HG03095 (cell line): ENCODE results near the gene PLAAT5.

Experiments
- ATAC-seq: cut with Tn5 transposase; IDR thresholded peaks from one replicate; pipeline ENCODE4 v1.9.1; 2021; ENCODE audit warnings: moderate library complexity; ENCODE audit not compliant: unreplicated experiment

PLAAT5 gene

DNA sequence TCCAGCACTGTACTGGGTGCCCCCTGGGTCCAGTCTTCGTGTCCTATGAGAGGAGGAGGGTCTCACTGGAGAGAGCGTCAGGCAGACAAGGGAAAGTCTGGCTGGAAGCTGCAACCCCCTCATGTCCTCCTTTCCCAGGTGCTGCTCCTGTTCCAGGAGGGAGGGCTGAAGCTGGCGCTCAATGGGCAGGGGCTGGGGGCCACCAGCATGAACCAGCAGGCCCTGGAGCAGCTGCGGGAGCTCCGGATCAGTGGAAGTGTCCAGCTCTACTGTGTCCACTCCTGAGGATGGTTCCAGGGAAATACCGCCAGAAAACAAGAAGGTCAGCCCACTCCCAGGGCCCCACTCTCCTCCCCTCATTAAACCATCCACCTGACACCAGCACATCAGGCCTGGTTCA, 25.1 kb upstream of the PLAAT5 start:
- ATAC-seq: no peak

DNA sequence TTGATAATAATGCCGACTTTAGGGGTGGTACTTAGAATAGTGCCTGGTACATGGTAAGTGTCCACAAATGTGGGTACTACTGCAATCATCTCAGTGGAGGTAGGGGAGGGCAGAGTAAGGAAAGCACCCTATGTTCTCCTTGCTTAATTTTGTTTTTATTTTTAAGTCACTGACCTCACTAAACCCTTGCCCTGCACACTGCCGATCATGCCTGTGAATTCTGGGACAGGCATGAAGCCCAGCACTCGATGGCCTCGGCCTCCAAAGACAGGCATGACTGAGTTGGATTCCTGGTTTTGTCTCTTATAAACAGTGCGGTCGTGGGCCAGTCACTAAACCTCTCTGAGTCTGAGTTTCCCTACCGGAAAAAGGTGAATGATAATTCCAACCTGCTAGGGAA, 21.8 kb upstream of the PLAAT5 start:
- ATAC-seq: no peak

DNA sequence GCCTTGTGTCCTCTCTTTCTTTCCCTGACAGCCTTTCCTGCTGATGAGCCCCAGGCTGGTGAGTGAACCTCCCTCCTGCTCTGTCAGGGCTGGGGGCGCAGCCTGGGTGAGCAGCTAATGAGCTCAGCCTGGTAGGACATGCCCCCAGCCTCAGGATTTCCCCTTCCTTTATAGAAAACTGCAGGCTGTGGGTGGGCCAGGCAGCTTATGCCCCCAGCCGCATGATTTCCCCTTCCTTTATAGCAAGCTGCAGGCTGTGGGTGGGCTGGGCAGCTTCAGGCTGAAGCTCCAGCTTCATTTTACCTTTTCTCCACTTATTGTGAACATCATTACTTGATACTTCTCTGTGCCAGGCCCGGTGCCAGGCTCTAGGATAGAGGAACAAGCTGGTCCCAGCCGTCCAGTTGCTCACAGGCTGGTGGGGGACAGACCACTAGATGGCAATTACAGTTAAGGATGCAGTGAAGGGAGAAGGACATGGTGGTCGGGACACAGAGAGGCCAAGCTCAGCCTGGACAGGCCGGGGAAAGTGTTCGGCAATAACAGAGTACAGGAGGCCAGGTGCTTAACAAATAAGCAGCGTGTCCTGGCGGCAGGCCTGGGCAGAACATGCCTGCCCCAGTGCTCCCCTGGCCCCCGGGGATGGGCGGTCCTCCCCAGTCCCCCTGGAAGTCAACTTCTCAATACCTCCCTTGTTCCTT, 20.2 kb upstream of the PLAAT5 start:
- no peak for ATAC-seq

DNA sequence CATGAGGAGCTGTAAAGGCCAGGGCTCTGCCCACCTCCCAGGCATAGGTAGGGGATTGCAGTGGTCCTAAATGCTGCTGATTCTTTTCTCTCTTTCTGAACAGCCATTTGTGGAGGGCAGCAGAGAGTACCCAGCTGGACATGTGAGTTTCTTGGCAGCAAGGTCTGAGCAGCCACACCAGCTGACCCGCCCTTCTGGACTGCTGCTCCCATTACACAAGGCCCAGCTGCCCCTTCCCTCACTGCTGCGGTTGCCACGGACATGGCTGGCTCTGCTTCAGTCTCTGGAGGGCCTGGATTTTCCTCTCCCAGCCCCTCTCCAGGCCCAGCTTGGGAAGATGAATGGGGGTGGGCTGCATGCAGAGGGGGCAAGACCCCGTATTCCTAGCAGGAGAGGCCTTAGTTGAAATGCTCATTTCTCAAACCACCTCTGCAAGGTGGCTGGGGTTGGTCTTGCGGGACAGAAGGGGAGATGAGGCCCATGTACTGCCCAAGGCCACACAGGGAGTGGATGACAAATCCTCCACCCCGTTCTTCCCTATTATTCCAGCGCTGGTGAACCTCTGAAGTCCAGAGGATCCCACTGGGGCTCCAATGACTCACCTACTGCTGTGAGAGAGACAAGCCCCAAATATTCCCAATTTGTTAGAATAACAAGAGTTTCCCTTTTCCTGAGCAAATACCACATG, 19.5 kb upstream of the PLAAT5 start:
- no peak for ATAC-seq

DNA sequence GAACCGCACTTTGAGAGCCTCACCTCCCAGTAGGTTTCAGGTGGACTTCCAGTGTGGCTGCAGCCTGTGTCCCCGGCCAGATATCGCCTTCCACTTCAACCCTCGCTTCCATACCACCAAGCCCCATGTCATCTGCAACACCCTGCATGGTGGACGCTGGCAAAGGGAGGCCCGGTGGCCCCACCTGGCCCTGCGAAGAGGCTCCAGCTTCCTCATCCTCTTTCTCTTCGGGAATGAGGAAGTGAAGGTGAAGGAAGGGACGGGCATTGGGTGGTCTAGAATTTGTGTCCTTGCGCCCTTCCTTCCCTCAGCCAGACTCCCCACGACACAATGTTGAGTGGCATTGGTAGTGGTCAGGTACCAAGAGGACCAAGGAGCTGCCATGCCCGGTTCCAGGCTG, 17.8 kb upstream of the PLAAT5 start:
- ATAC-seq: no peak

DNA sequence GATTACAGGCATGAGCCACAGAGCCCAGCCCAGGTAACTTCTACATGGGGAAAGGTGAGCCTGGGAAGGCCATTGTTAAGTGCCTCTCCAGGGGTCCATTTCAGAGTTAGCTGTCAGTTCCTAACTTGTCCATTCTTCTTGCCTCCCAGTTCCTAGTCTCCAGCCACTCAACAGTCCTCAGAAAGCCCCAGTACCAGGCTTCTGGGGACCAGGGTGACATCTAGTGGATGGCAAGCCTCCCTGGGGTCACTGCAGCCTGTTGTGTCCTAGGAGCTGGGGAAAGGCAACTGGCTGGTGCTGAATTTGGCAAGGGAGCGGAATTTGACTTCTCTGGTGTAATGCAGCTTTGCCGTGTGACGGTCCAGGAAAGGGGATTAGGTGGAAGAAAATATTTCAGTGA, 17.0 kb upstream of the PLAAT5 start:
- no peak for ATAC-seq

DNA sequence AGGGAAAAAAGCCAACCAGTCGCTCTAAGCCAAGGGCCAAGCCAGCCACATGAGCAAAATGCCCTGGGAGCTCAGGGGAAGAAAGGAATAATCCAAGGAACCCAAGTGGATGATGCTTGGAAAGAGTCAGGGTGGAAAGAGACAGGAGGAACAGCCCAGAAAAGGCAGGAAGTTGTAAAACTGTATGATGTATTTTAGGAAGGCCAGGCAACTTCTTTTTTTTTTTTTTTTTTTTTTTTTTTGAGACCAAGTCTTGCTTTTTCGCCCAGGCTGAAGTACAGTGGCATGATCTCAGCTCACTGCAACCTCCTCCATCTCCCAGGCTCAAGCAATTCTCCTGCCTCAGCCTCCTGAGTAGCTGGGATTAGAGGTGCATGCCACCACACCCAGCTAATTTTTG, 16.5 kb upstream of the PLAAT5 start:
- no peak for ATAC-seq

DNA sequence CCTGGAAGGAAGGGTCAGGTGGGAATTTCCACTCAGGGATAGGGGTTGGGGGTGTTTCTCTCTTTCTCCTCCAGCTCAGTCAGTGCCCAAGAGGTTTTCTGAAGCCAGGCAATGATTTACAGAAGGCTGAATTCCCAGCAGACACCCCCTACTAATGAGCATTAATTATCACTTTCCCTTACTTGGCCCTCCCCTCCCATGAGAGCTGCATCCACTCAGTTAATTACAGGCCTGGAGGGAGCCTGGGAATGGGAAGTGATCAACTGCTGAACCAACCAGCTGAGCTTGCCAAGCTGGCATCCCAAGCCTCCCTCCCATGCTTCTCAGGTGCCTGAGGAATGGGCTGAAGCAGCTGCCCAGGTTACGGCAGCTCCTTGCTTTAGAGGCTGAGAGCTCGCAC, 15.9 kb upstream of the PLAAT5 start:
- no peak for ATAC-seq

DNA sequence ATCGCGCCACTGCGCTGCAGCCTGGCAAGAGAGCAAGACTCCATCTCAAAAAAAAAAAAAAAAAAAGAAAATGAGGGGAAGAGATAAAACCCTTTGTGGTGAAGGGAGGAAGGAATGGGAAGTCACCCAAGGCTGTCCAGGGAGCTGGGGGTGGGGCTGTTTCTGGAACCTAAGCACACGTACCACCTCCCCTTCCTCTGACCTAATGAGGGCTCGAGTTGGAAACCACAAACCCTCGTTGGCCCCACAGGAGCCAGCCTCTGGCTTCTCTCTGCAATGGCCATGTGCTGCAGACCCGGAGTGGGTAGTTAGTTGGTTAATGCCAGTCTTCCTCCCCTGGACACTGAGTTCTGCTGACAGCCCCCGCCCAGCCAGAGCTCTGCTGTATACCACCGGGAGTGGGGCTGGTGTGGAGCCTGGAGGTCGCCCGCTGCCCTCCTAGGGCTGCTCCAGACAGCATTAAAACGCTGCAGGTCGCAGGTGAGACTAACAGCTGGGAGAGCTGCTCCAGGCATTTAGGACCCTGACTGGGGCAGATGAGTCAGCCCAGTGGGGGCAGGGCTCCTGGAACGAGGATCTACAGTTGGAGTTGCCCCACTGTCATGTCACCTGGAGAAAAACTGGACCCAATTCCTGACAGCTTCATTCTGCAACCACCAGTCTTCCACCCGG, 15.0 kb upstream of the PLAAT5 start, which contains the start of gene LGALS12:
Gene LGALS12 (plus strand): TSS at position 228 of the 672 bp plus-strand sequence. CDS start 375 bp downstream, at position 603.
- no peak for ATAC-seq

DNA sequence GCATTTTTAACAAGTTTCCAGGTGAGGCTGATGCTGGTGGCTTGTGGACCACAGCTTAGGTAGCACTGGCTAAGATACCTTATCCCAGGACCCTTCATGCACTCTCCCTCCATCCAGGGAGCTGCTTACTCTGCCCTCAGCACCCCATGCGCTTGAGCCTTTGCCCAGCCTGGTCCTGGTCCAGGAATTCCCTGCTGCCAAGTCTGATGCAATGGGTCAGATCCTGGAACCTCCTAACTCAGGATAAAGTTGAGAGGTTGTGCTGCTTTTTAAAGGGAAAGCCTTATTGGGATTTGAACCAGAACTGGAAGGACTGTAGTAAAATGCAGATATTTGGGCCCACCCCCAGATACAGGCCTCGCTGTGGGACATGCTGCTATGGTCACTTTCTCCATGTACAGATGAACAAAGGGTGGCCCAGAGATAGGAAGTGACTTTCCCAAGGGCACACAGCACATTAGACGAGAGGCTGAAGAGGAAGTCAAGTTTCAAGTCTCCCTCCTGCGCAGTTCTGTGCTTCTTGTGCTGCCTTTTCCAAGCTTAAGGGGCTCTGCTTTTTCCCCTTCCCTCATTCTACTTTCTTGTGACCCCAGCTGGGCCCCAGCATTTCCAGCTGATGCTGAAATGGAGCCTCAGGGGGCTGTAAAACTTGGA, 14.1 kb upstream of the PLAAT5 start:
- ATAC-seq: no peak

DNA sequence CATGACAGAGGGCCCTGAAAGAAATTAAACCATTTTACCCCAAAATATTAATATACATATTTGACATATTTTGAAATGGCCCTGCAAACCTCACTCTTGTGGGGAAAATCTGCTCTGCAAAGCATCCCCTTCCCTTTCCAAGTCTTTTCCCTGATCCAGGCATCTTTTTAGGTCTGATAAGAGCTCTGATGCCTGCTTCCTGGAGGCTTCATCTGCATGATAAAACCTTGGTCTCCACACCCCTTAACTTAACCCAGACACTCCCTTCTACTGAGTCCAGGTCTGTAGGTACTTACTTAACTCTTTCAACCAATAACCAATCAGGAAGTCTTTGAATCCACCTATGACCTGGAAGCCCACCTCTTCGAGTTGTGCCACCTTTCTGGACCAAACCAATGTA, 13.1 kb upstream of the PLAAT5 start:
- ATAC-seq: no peak

DNA sequence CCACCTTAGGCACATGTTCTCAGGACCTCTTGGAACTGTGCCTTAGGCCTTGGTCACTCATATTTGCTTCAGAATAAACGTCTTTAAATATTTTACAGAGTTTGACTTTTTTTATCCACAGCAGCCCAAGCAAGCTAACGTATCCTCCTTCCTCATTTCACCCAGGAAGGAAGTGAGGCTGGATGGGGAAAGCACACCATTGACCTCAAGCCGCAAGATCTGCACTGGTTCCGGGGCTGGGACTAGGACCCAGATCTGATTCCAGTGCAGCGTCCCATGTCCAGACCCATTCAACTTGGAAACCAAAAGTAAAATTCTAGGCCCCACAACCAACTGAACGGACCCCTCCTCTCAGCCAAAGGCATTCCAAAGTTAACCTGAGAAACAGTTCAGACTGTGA, 12.5 kb upstream of the PLAAT5 start:
- no peak for ATAC-seq

DNA sequence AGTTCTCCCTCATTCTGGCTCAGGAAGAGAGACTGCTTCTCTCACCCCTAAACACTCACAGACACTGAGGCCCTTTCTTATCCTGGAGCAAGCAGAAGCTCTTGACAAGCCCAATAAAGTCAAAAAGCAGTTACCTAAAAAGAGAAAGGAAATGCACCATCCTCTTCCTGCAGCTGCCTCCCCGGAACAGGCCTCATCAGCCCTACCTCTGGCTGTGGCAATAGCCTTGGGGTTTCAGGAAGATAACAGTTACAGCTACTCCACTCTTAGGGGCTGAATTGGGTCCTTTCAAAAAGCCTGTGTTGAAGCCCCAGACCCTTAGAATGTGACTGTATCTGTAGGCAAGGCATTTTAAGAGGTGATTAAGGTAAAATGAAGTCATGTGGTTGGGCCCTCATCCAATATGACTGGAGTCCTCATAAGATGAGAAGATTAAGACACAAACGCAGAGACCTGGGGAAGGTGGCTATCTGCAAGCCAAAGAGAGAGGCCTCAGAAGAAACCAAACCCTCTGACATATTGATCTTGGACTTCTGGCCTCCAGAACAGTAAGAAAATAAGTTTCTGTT, 11.4 kb upstream of the PLAAT5 start:
- no peak for ATAC-seq

DNA sequence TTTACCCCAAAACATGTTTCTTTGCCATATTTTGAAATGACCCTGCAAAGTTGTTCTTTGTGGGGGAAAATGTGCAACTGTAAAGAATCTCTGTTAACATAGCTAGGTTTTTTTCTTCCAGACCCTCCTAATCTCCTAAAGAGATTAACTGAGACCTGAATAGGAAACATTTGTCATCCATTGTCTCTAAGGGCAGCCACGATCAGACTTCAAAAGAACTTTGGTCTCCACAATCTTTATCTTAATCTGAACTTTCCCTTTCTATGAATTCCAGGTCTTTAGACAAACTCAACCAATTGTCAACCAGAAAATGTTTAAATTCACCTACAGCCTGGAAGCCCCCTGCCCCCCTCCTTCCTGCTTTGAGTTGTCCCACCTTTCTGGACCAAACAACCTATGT, 10.3 kb upstream of the PLAAT5 start:
- no peak for ATAC-seq

DNA sequence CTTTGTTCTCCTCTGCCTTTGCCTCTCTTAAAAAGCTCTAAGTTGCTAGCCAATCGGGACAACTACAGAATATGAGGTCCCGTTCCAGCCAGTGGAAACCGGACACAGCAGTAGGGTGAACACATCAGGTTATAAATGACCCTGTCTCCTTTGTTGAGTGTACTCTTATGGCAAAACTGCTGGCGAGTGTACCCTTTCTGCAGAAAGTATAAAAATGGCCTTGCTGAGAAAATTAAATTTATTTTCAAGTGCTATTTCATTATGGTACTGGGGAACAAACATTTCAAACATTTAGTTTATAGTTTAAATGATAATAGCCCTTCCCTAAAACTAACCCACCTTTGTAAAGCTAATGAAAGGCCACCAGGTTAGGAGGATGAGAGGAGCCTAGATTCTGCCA, 8.9 kb upstream of the PLAAT5 start:
- ATAC-seq: no peak

DNA sequence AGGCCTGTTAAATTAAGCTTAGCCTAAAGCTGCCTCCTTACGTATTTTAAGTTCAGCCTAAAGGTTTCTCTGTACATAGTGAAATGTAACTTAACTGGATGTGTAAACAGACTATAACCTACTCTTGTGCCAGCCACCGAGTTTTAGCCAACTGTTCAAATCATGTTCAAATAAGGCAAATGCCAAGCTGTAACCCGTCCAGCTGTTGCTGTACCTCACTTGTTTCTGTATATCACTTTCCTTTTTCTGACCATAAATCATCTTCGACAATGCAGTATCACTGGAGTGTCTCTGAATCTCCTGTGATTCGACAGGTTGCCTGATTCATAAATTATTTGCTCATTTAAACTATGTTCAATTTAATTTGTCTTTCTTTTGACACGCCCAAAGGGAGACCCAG, 4.0 kb upstream of the PLAAT5 start:
- ATAC-seq: no peak

DNA sequence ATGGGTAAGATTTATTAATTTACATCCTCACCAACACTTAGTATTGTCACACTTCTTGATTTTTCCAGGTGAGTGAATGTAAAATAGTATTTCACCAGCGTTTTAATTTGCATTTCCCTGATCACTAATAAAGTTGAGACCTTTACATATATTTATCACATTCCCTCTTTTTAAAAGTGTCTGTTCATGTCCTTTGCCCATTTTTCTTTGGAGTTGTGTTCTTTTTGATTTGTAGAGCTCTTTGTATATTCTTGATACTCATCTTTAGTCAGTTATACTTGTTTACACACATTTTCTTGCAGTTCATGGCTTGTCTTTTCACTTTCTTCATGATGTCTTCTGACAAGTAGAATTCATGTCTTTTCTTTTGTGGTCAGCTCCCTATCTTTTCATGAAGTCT, 2.2 kb upstream of the PLAAT5 start:
- ATAC-seq: no peak

DNA sequence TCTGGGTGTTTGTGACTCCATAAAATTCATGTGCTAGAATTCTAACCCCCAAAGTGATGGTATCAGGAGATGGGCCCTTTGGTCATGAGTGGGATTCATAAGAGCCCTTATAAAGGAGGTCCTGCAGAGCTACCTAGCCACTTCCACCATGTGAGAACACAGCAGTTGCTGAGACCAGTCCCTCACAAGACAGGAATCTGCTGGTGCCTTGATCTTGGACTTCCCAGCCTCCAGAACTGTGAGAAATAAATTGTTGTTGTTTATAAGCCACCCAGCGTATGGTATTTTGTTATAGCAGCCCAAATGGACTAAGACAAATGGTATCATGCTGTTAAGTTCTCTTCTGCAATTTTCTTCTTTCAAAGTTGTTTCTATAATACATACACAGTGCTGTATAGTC, 1.5 kb upstream of the PLAAT5 start:
- ATAC-seq: no peak

DNA sequence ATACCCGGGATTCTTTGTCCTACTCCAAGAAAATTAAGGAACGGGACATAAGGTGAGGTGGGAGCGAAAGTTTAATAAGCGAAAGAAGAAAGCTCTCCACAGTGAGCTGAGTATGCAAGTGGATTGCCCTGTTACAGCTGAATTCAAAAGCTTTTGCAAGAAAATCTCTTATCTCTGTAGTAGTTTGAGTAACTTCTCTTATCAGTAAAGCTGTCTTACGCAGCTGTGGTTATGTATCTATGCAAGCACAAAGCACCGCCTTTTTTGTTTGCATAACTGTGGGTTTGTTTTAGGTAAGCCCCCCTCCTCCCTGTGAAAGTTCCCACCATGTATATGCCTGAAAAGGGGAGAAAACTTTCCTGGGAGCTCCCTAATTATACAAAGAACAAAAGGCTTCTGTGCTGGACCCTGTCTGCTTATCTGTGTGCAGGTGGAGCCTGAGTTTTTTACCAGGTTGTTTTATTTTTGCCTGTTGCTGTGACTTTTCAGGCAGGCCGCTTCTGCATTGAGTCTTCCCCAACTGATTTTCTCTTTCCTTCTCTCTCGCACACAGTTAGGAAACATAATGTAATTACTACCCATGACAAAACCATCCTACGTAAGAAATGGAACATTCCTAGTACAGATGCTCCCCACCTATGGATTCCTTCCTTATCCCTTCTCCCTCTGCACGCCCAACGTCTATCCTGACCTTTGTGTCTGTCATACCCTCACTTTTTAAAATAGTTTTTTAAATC, 837 bp upstream of the PLAAT5 start:
- ATAC-seq: no peak

DNA sequence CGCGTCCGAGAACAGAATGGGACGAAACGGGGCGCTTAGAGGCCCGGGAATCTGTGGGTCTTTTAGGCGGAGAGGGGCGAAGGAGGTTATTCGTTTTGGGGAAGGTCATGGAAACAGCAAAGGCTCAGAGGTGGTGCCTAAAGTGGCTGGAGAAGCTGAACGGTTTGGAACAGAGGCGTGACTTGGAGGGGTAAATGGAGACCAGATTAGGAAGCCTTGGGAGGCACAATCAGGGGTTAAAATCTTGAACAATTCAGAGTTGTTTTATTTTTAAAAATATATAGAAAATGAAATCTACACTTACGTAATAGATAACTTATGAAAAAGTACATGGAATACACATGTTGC, 247 bp upstream of the PLAAT5 start:
- ATAC-seq: no peak

DNA sequence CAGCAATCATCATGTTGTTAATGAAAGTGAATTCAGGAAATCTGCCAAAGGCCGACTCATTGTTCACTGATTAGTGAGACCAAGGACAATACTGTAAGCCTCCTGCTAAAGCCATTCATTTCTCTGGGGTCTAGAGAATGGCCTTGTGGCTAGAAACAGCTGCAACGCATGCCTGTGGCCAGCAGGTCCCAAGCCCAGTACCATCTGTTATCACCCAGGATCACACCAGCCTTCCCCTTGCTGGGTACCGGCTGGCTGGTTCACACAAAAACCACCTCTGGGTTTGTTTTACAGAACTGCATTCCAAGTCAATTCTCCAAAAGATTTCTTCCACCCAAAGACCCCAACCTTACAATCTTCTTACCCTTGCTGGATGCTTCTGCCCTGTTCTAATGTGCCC, 1.1 kb downstream of the PLAAT5 start:
- ATAC-seq: no peak
